Measurements from ENCODE around the gene KRT14.
"Not testable (repeated sequence)": the region's sequence is repeated elsewhere in the genome, so short reads cannot be mapped to it uniquely, and the experiment has no call there.

The KRT14 gene

DNA sequence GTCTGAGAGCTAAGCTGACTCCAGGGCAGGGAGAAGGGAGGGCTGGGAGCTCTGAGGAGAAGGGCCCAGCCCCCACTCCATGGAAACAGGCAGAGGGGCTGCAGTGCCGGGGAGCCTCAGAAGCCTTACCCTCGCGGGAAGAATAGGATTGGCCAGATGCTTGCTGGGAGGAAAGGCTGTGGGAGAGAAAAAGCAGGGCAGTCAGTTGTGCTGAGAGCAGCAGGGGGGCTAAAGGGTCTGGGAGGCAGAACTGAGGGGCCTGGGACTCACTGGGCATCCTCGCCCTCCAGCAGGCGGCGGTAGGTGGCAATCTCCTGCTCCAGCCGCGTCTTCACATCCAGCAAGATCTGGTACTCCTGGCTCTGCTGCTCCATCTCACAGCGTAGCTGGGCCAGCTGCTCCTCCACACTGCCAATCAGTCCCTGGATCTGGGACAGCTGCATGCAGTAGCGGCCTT lies 23.4 kb upstream of the KRT14 start:
- DNase-seq (ENCODE audit: low read depth in 2 of 3, low spot score in 1 of 3), result not testable (repeated sequence)

GRCh38 chr17:41606930-41607329 lies 20.2 kb upstream of the KRT14 start:
- DNase-seq (ENCODE audit: low read depth in 2 of 3, low spot score in 1 of 3), result not testable (repeated sequence)

DNA sequence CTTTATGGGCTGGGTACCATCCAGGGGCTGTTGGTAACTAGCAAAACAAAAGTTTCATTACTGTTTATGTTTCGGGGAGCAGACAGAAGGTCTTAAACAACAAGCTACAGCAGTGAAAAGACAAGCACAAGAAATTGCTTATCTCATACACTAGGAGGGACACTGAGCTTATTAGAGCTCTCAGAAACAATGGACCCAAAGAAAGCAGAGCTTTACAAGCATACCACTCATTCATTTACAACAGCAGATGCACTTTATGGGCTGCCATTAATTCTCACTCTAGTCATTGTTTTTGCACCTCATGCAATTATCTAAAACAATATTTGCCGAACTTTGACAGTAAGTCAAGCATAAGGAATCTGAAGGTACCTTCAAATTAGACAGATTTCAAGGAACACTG lies 15.8 kb upstream of the KRT14 start:
- no peak for DNase-seq (ENCODE audit: low read depth in 2 of 3, low spot score in 1 of 3)

- no peak for DNase-seq (ENCODE audit: low read depth in 2 of 3, low spot score in 1 of 3)
Measured at GRCh38 chr17:41600318-41600717, 13.6 kb upstream of the KRT14 start.

GRCh38 chr17:41599680-41600079 lies 13.0 kb upstream of the KRT14 start:
- no peak for DNase-seq (ENCODE audit: low read depth in 2 of 3, low spot score in 1 of 3)

DNA sequence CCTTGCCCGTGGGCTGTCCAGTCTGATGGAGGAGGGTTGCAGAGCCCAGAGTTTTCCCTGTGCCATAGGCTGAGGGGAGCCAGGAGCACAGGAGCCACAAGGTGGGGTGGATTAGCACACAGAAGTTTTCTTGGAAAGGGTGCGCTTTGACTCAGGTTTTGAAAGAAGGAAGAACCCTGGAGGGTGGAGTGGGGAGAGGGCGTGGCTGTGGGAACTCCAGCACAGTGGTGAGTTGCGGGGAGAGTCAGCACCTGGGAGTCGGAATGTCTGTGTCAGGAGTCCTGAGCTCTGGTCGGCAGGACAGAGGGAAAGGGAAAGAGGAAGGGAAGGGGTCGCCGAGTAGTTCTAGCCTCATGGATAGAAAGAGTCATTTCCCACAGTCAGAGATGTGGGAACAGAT lies 8.9 kb upstream of the KRT14 start:
- DNase-seq (ENCODE audit: low read depth in 2 of 3, low spot score in 1 of 3), result no peak

GRCh38 chr17:41594363-41594915 lies 7.7 kb upstream of the KRT14 start:
- no peak for DNase-seq (ENCODE audit: low read depth in 2 of 3, low spot score in 1 of 3)

- DNase-seq (ENCODE audit: low read depth in 2 of 3, low spot score in 1 of 3), result no peak
Measured at GRCh38 chr17:41593306-41593981, 6.7 kb upstream of the KRT14 start.

- no peak for DNase-seq (ENCODE audit: low read depth in 2 of 3, low spot score in 1 of 3)
Measured at GRCh38 chr17:41592601-41593305, 6.1 kb upstream of the KRT14 start.

DNA sequence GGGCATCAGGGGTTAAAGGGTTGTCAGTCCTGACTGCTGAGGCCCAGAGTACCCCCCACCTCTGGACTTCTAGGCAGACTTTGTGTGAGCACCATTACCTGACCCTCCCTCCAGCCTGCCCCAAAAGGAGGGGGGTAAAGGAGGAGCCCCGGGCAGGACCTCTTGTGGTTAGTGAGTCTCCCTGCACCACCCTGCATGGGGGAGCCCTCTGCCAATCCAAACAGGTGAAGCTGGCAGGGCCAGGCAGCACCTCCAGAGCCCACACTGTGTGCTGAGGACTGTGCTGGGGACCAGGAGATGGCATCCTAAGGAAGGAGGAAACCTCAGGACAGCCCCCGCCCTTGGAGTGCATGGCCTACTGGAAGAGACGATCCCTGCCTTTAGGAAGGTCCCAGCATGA lies 2.6 kb upstream of the KRT14 start:
- no peak for DNase-seq (ENCODE audit: low read depth in 2 of 3, low spot score in 1 of 3)

GRCh38 chr17:41588126-41588810 lies 1.6 kb upstream of the KRT14 start:
- DNase-seq (ENCODE audit: low read depth in 2 of 3, low spot score in 1 of 3), result no peak

- no peak for DNase-seq (ENCODE audit: low read depth in 2 of 3, low spot score in 1 of 3)
Measured at GRCh38 chr17:41585301-41586056, 1.2 kb downstream of the KRT14 start.

- not testable (repeated sequence) for DNase-seq (ENCODE audit: low read depth in 2 of 3, low spot score in 1 of 3)
Measured at GRCh38 chr17:41584331-41584927, 2.3 kb downstream of the KRT14 start.

DNA sequence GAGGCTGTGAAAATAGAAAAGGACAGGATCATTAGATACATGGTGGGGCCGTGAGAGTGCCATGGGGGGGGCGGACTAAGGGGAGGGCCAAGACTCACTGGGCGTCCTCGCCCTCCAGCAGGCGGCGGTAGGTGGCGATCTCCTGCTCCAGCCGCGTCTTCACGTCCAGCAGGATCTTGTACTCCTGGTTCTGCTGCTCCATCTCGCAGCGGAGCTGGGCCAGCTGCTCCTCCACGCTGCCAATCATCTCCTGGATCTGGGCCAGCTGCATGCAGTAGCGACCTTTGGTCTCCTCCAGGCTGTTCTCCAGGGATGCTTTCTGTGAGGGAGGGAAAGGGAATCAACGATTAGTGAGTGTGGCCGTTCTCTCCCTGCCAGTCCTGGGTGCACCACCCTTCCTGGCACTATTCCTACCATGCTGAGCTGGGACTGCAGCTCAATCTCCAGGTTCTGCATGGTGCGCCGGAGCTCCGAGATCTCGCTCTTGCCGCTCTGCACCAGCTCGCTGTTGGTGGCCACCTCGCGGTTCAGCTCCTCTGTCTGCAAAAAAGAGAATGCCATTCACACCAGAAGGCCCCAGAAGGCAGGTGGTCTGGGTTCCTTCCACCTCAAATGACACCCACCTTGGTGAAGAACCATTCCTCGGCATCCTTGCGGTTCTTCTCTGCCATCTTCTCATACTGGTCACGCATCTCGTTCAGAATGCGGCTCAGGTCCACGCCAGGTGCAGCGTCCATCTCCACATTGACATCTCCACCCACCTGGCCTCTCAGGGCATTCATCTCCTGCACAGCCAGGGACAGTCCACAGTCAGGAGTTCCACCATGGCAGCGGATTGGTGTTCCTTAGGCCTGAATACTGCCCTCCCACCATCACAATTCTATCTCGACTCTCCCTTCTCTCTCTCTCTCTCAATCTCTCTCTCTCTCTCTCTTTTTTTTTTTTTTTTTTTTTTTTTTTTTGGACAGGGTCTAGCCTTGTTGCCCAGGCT lies 3.3 kb downstream of the KRT14 start:
- no peak for DNase-seq (ENCODE audit: low read depth in 2 of 3, low spot score in 1 of 3)

DNA sequence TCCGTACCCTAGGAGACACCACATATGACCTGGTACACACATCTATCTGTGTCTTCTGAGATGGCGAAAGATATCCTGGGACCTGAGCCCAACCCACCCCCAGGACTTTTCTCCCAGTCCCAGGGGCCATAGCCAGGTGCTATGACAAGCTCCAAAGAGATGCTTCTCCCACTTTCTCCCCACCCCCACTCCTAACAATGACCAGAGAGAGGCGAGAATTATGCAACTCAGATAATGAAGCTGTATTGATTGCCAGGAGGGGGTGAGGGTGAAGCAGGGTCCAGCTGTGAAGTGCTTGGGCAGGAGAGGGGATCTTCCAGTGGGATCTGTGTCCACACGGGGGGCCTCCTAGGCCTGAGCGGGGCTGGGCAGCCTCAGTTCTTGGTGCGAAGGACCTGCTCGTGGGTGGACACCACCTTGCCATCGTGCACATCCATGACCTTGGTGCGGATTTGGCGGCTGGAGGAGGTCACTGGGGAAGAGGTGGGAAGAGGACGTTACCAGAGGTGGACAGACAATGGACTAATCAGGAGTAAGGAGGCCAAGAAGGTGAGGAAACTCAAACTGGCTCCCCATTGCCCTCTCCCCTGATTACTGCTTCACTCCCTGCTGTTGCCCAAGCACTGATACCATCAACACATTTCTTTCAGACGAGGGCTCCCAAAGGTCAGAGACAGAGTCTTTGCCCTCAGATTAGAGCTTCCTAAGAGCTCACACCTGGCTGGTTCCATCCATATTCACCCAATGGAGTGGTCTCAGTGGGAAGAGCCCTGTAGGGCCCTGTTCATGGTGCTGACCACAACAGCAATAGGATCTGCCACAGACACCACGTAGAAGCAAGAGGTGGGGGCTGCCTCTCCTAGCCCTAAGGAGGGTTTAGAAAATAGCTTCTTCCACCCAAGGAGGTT lies 4.4 kb downstream of the KRT14 start:
- not testable (repeated sequence) for DNase-seq (ENCODE audit: low read depth in 2 of 3, low spot score in 1 of 3)

DNA sequence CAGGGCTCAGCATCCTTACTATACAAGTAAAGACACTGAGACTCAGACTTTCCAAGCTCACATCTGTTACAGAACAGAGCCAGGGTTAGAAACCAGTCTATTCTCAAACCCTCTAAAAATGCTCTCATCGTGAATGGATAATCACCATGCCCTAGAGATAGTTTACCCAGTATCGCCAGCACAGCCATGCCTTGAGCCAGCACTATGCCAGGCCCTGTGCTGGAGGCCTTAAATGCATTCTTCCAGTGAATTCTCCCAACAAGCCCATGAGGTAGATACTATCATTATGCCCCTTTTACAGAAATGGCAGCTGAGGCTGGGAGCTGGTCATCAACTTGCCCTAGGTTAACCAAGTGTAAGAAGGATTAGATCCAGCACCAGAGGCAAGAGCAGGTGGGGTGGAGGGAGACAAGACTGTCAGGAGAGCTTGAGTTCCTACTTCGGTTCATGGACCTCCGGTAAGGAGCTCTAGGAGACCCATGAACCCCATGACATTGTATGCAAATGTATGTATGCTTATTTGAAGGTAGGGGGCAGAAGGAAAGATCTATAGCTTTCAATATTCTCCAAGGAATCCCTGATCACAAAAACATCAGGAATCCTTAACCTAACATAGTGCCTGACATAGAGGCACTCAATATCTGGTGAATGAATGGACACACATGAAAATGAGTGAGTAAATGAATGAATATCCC lies 5.2 kb downstream of the KRT14 start:
- no peak for DNase-seq (ENCODE audit: low read depth in 2 of 3, low spot score in 1 of 3)

- DNase-seq (ENCODE audit: low read depth in 2 of 3, low spot score in 1 of 3), result no peak
Measured at GRCh38 chr17:41580687-41581365, 5.9 kb downstream of the KRT14 start.
